GM18873 (cell line): ENCODE measurements around the gene ZACN.
"Not testable (repeated sequence)": the region's sequence is repeated elsewhere in the genome, so short reads cannot be mapped to it uniquely, and the experiment has no call there.

Experiments used
- ATAC-seq: cut with Tn5 transposase; IDR thresholded peaks from one replicate; pipeline ENCODE4 v1.9.1; 2021; ENCODE audit warnings: mild to moderate bottlenecking, moderate library complexity, moderate number of reproducible peaks; ENCODE audit not compliant: unreplicated experiment, low FRiP score

Gene ZACN

DNA sequence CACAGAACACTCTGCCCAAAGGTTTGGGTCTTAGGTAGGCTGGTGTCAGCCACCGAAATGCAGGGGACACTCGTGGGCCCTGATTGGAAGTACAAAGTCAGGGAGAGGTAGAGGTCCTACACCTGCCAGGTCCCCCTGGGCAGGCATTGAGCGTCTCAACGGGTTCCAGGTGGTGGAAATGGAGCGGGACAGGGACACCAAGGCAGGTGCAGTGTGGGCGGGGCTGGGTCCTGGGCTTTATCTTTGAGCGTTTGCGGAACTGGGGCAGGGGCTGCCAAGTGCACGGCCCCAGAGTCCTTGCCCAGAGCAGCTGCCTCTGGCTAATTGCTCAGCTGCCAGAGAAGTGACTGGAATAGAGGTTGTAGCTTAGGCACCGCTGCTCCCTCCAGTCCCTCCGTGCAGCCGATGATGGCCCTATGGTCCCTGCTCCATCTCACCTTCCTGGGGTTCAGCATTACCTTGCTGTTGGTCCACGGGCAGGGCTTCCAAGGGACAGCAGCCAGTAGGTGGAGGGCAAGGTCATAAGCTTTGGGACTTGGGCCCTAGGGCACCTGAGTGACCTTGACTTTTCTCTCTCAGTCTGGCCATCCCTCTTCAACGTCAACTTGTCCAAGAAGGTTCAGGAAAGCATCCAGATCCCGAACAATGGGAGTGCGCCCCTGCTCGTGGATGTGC, at the start of gene ZACN:
ZACN (plus strand) TSS at position 323 of the 675 bp plus-strand sequence; CDS start at position 406, 83 bp downstream.
- ATAC-seq, result no peak

DNA sequence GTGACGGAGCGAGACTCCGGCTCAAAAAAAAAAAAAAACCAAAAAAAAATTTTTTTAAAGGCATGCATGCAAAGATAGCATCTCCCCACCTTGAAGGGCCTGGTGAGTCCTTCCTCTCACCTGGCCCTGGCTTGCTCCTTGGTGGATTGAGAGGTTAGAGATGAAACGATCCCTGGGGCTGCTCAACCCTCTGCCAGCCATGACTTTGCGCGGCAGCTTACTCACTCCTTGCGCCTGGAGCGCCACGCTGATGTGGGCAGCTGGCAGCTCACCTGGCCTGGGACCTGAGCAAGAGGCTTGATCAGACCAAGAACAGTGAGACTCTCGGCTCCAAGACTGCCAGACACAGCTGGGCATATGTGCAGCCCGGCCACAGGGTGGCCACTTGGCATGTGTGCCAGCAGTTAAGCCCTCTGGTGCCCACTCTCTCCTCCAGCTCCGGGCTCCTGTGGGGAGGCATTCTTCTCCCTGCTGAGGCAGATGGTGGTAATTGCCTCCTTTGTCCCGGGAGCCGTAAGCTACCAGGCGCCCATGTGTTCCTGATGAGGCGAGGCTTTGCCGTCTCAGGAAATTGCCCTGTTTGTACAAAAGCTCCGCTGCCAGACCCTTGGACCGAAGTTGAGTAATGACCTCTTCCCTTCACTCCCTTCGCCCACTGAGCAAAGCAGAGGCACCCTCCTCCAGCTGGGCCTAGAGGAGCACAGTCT, 46.8 kb upstream of the ZACN start:
- ATAC-seq, result no peak

- no peak for ATAC-seq
Observed at GRCh38 chr17:76032780-76033108, 46.2 kb upstream of the ZACN start.

DNA sequence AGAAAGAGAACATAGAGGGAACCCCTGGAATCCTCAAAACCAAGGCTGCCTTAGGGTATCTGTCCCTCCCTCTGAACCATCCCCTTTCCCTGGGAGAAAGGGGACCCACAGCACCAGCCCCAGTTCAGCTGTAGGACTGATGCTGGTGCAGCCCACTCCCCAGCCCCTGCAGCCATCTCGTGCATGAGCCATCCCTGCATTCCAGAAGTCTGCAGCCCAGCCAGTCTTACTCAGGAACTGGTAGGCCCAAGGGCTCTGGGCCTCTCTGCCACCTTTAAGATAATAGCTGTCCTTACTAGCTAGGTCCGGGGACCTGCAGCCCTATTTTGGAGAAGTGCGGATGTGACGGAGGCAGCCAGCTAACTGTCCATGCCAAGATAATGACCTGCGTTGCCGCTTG, 45.8 kb upstream of the ZACN start:
- no peak for ATAC-seq

GRCh38 chr17:76034428-76035350, 44.3 kb upstream of the ZACN start:
- ATAC-seq, result no peak

DNA sequence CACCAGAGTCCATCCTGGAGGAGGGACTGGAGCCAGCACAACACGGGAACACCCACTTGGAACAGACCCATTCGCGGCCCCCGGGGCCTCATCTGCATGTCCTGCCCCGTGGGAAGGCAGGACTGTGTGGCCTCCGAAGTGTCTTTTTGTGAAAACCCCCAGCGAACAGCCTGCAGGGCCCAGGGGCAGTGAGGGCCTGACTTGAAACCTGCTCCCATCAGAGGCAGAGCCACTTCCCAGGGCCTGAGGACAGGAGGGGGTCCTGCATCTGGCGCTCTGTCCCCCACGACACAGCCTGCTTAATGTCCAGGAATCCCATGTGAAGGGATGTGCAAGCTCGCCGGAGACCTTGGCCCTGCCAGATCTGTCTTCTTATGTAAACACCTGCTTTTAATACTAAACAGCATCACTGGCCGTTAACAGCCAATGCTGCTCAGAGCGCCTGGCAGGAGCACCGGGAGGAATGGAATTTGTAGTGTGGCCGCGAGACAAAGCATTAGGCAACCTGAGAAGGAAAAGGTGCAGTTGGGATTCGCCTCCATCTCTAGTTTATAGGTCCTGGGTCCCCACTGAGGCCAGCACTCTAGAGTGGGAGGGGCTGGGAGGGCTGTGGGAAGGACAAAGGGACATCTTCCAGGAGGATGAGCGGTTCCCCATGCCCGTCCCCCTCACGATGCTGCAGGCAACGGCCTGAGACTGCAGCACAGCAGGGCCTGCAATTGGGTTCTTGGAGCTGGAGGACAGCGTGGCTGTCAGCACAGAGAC, 42.3 kb upstream of the ZACN start:
- no peak for ATAC-seq

- ATAC-seq, result no peak
Observed at GRCh38 chr17:76038050-76038449, 40.9 kb upstream of the ZACN start.

DNA sequence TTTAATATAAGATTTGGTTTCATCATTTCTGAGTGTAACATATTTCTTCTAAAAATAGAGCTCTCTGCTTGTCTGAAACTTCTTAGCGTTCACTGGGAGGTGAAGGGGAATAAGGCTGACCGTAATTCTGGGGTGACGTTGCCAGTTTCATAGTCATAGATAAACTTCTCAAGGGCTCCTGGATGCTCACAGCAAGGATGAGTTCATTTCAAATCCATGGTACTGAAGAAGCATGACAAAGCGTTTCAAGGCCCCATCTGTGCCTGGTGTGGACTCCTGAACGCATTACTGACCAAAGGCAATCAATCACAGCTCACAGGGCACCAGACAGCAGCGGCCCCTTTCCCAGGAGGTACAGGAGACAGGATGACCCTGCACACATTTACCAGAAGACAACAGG, 39.9 kb upstream of the ZACN start:
- ATAC-seq, result no peak

- no peak for ATAC-seq
Observed at GRCh38 chr17:76040376-76040775, 38.6 kb upstream of the ZACN start.

- not testable (repeated sequence) for ATAC-seq
Observed at GRCh38 chr17:76042868-76043267, 36.1 kb upstream of the ZACN start.

DNA sequence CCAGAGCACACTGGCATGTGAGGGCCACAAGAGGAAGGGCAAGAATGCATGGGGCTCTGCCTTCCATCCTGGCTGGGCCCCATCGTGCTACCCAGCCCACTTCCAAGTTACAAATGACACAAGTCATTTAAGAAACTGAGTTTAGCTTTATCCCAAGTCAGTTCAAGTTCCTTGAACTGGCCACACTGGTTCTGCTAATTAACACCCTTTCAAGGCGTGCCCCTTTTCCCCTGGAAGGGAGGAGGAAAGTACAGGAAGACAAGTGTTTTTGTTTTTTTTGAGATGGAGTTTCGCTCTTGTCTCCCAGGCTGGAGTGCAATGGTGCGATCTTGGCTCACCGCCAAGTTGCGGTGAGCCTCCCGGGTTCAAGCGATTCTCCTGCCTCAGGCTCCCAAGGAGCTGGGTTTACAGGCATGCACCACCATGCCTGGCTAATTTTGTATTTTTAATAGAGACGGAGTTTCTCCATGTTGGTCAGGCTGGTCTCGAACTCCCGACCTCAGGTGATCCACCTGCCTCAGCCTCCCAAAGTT, 34.4 kb upstream of the ZACN start:
- ATAC-seq, result not testable (repeated sequence)

GRCh38 chr17:76046064-76046463, 32.9 kb upstream of the ZACN start:
- ATAC-seq, result no peak

- no peak for ATAC-seq
Observed at GRCh38 chr17:76048025-76048605, 30.9 kb upstream of the ZACN start.

GRCh38 chr17:76048711-76049110, 30.3 kb upstream of the ZACN start:
- ATAC-seq, result no peak

DNA sequence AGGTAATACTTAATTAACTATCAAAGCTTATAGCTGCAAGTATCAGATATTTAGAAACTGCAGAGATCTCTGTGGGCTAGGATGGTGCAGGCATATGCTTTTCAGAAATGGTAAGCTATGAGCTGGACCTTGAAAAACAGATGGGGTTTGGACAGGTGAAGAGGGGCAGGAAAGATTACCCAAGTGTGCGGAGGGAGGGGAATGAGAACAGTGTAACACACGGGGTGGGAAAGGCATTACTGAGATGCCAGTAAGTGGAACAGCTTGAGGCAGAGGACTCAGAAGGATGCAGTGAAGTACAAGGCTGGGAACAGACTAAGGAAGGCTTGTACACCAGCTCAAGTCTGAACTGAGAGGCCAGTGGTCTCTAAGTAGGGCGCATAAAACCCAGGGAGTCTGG, 29.7 kb upstream of the ZACN start:
- ATAC-seq, result no peak

GRCh38 chr17:76049836-76050537, 29.0 kb upstream of the ZACN start:
- ATAC-seq, result no peak

DNA sequence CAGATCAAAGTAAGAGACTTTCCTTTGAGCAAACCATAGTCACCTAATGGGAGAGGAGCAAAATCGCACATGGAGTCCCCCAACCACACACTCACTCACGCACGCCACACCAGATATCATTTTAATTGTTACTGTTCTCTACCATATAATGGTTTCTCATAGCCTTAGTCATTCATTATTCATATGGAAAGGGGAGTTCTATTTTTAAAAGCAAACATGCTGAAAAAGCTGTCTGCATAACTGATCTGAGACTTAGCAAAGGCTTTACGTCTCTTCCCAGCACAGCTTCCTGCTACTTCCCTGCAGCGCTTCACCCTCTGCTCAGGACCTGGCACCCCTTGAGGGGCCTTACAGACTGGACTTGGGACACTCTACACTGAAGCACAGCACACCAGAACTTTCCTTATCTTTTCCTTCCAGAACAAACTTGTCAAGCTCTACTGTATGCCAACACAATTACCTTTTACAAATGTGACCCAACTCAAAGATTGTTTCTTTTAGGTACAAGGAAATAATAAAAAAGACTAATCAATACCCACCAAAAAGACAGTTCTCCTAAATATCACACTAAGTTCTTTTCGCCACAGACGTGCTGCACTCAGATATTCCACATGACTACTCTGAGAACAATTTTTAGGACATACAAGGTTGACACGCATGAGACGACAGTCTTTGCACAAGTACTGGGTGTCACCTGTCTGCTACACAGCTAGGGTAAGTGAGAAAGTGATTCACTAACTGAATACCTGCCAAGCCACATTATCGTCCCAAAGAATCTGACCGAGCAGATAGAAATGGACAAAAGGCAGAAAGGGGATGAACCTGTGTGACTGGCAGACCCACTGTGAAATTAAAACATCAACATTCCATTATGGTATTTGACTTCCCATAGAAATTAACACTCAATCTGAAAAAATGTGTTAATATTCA, 28.2 kb upstream of the ZACN start:
- no peak for ATAC-seq

DNA sequence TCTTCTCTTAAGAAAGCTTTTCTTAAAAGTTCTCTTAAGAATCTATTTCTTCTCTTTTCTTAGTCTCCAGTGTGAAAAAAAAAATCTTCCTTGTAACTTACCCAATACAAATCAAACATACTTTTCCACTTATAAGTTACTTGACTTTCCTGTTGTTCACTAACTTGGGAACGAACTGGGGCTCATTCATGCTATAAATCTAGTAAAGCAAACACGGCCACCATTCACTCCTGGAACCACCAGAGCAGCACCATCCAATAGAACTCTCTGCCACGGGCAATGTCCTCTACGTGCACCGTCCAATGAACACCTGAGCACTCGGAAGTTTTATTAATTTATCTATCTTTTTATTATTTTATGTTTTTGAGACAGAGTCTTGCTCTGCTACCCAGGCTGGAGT, 27.4 kb upstream of the ZACN start:
- ATAC-seq, result no peak
